GM12875 (cell line): ENCODE data around the gene GSE1.

Experiments used
- H3K4me3 ChIP-seq: one replicate; pipeline ENCODE4 v1.5.1; 2011; ENCODE audit warnings: low read depth, low read length, control low read depth
- CTCF ChIP-seq: IDR thresholded peaks from 2 replicates; pipeline ENCODE4 v1.5.1; 2011; ENCODE audit warnings: low read depth, mild to moderate bottlenecking, control low read depth, inconsistent platforms, low read length, moderate library complexity, borderline replicate concordance; ENCODE audit not compliant: insufficient read depth

The GSE1 gene

GRCh38 chr16:85709766-85710585 lies 96.9 kb downstream of the GSE1 start:
- no peak overlapping the region for H3K4me3 ChIP-seq
- no peak for TF ChIP-seq CTCF

- no peak overlapping the region for H3K4me3 ChIP-seq
- no peak for TF ChIP-seq CTCF
Measured at GRCh38 chr16:85710732-85711131, 97.6 kb downstream of the GSE1 start.

- no peak overlapping the region for H3K4me3 ChIP-seq
- TF ChIP-seq CTCF = no peak
Measured at GRCh38 chr16:85711982-85712587, 99.0 kb downstream of the GSE1 start.

GRCh38 chr16:85712801-85713200 lies 99.7 kb downstream of the GSE1 start:
- TF ChIP-seq CTCF = no peak
- no peak overlapping the region for H3K4me3 ChIP-seq

GRCh38 chr16:85715169-85716021 lies 102.3 kb downstream of the GSE1 start:
- no peak for TF ChIP-seq CTCF
- no peak overlapping the region for H3K4me3 ChIP-seq

- no peak for TF ChIP-seq CTCF
- H3K4me3 ChIP-seq = no peak overlapping the region
Measured at GRCh38 chr16:85716022-85716679, 103.0 kb downstream of the GSE1 start.
